ENCODE data around the gene GRK7.
"Not testable (repeated sequence)": the region's sequence is repeated elsewhere in the genome, so short reads cannot be mapped to it uniquely, and the experiment has no call there.

The GRK7 gene

GRCh38 chr3:141773676-141774075 lies 10.5 kb downstream of the GRK7 start:
- Mint-ChIP-seq H3K9me3 (no peaks in the 10 kb centered on the region), H3K36me3 (ENCODE audit: low read depth) (peaks cover 3% of the 10 kb centered on the region), H3K27me3 (ENCODE audit: low read depth) (no peaks in the 10 kb centered on the region), H3K27ac (no peak overlapping the region), H3K4me1 (ENCODE audit: low read depth) (peaks cover 5% of the 10 kb centered on the region), H3K4me3 (no peak overlapping the region)
- DNase-seq (ENCODE audit: low spot score): no peak

DNA sequence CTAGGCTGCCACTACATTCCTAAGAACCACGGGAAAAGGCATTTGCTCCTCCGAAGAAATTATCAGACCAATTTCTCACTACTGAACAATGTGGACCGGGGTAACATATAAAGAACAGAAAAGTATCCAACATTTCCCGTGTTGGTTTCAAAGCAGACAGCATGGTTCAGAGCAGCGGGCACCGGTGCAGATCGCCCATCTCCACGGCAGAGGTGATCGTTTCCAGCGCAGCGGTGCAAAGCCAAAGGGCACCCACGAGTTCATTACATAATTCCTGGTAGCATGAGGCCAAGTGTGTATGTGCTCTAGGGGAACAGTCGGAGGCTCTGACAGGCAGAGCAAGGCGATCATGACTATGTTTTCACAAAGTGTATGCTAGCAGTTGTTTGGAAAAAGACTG lies 13.2 kb downstream of the GRK7 start:
- Mint-ChIP-seq H3K9me3 (no peaks in the 10 kb centered on the region), H3K36me3 (ENCODE audit: low read depth) (no peaks in the 10 kb centered on the region)
- DNase-seq (ENCODE audit: low spot score): no peak

GRCh38 chr3:141776885-141777284 lies 13.7 kb downstream of the GRK7 start:
- Mint-ChIP-seq H3K27ac (no peak overlapping the region), H3K36me3 (ENCODE audit: low read depth) (no peaks in the 10 kb centered on the region), H3K9me3 (no peaks in the 10 kb centered on the region), H3K4me3 (no peak overlapping the region), H3K4me1 (ENCODE audit: low read depth) (no peaks in the 10 kb centered on the region), H3K27me3 (ENCODE audit: low read depth) (no peaks in the 10 kb centered on the region)
- no peak for DNase-seq (ENCODE audit: low spot score)

More for the DNA sequence above, 13.2 kb downstream of the GRK7 start:
- Mint-ChIP-seq H3K27ac (no peak overlapping the region), H3K4me3 (no peak overlapping the region), H3K4me1 (ENCODE audit: low read depth) (no peaks in the 10 kb centered on the region), H3K27me3 (ENCODE audit: low read depth) (no peaks in the 10 kb centered on the region)

DNA sequence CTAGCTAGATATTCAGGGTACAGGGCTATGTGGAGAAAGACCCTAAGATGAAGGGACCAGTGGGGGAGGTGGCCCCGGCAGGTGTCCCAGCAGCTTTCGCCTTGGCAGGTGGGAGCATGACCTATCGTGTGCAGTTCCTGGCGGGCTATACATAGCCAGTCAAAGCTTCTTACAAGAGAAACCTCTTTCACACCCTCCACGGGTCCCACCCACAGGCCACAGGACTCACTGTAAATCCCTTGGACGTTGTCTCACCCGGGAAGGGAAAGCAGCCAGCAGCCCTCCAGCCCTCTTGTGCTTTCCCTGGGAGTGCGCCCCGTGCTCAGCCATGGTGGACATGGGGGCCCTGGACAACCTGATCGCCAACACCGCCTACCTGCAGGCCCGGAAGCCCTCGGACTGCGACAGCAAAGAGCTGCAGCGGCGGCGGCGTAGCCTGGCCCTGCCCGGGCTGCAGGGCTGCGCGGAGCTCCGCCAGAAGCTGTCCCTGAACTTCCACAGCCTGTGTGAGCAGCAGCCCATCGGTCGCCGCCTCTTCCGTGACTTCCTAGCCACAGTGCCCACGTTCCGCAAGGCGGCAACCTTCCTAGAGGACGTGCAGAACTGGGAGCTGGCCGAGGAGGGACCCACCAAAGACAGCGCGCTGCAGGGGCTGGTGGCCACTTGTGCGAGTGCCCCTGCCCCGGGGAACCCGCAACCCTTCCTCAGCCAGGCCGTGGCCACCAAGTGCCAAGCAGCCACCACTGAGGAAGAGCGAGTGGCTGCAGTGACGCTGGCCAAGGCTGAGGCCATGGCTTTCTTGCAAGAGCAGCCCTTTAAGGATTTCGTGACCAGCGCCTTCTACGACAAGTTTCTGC lies 15.0 kb downstream of the GRK7 start:
- no peak overlapping the region for H3K27ac Mint-ChIP-seq
- H3K4me3 Mint-ChIP-seq: no peak overlapping the region
- H3K36me3 Mint-ChIP-seq (ENCODE audit: low read depth): no peaks in the 10 kb centered on the region
- no peak for DNase-seq (ENCODE audit: low spot score)
- H3K4me1 Mint-ChIP-seq (ENCODE audit: low read depth): peaks cover 4% of the 10 kb centered on the region
- H3K9me3 Mint-ChIP-seq: no peaks in the 10 kb centered on the region
- no peaks in the 10 kb centered on the region for H3K27me3 Mint-ChIP-seq (ENCODE audit: low read depth)

DNA sequence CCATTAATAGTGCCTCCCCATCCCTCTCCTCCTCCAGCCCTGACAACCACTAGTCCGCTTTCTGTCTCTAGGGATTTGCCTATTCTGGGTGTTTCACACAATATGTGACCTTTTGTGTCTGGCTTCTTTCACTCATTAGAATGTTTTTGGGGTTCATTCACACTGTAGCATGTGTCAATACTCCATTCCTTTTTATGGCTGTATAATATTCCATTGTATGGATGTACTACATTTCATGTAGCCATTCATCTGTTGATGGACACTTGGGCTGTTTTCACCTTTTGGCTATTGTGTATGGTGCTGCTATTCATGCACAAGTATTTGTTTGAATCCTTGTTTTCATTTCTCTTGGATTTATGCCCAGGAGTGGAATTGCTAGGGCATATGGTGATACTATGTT lies 16.5 kb downstream of the GRK7 start:
- Mint-ChIP-seq H3K4me1 (ENCODE audit: low read depth) (peaks cover 4% of the 10 kb centered on the region), H3K9me3 (no peaks in the 10 kb centered on the region), H3K27me3 (ENCODE audit: low read depth) (no peaks in the 10 kb centered on the region), H3K27ac (no peak overlapping the region), H3K36me3 (ENCODE audit: low read depth) (no peaks in the 10 kb centered on the region), H3K4me3 (no peak overlapping the region)
- no peak for DNase-seq (ENCODE audit: low spot score)

DNA sequence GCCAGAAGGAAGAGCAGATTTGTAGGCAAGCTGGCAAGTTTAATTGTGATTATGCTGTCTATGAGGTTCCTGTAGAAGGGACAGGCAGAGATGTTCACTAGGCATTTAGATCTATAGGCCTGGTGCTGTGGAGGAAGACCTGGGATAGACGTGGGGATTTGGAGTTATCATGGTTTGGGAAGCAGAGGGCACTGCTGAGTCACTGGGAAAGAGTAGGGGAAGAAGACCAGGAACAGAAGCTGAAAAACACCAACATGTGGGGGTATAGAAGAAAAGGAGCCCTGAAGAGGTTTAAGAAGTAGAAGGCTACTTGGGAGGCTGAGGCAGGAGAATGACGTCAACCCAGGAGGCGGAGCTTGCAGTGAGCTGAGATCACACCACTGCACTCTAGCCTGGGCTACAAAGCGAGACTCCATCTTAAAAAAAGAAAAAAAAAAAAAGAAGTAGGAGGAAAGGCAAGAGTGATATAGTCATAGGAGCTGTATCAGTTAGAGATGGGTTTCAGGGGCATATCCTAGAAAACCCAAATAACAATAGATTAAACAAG lies 19.3 kb downstream of the GRK7 start:
- Mint-ChIP-seq H3K27me3 (ENCODE audit: low read depth) (no peaks in the 10 kb centered on the region), H3K36me3 (ENCODE audit: low read depth) (no peaks in the 10 kb centered on the region), H3K4me3 (no peak overlapping the region), H3K9me3 (no peaks in the 10 kb centered on the region), H3K4me1 (ENCODE audit: low read depth) (peaks cover 4% of the 10 kb centered on the region), H3K27ac (no peak overlapping the region)
- no peak for DNase-seq (ENCODE audit: low spot score)

DNA sequence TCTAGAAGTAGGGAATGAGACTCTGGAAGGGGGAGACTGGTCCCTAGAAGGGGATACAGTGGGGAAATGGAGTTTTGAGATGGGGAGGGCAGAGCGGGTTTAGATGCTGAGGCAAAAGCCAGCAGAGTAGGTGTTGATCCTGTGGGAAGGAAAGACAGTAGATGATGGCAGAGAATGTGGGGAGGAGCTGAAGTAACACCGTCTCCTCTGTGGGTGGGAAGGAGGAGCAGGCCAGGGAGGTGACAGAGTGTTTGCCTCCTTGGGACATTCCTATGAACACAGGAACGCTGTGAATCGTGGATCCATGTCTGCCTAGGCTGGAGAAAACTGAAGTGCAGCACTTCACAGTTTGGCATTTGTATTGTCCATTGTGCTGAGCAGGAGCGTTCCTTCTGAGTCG lies 20.4 kb downstream of the GRK7 start:
- no peak for DNase-seq (ENCODE audit: low spot score)
- Mint-ChIP-seq H3K4me1 (ENCODE audit: low read depth) (peaks cover 4% of the 10 kb centered on the region), H3K27ac (no peak overlapping the region), H3K36me3 (ENCODE audit: low read depth) (no peaks in the 10 kb centered on the region), H3K27me3 (ENCODE audit: low read depth) (no peaks in the 10 kb centered on the region), H3K4me3 (no peak overlapping the region), H3K9me3 (no peaks in the 10 kb centered on the region)

DNA sequence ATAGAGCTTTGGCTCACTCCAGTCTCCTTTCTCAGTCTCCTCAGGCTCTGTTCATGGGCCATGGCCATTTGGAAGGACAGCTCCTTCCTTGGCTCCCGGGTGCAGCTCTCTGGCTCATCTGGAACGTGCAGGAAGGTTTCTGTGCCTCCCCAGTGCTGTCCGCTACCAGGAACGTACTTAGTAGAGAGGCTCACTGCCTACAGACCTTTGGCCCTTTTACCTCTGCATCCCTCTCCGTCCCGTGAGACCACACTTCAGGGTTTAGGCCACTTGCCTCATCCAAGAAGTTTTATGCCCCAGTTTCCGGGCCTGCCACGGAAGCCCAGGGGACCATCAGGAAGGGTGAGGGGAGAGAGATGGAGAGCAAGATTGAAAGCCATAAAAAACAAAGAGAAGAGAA lies 20.9 kb downstream of the GRK7 start:
- no peak overlapping the region for H3K27ac Mint-ChIP-seq
- no peaks in the 10 kb centered on the region for H3K27me3 Mint-ChIP-seq (ENCODE audit: low read depth)
- H3K9me3 Mint-ChIP-seq: no peaks in the 10 kb centered on the region
- H3K4me1 Mint-ChIP-seq (ENCODE audit: low read depth): peaks cover 4% of the 10 kb centered on the region
- H3K4me3 Mint-ChIP-seq: no peak overlapping the region
- no peaks in the 10 kb centered on the region for H3K36me3 Mint-ChIP-seq (ENCODE audit: low read depth)
- no peak for DNase-seq (ENCODE audit: low spot score)

- no peak overlapping the region for H3K4me3 Mint-ChIP-seq
- H3K27ac Mint-ChIP-seq: no peak overlapping the region
- peaks cover 4% of the 10 kb centered on the region for H3K4me1 Mint-ChIP-seq (ENCODE audit: low read depth)
- H3K27me3 Mint-ChIP-seq (ENCODE audit: low read depth): no peaks in the 10 kb centered on the region
- H3K36me3 Mint-ChIP-seq (ENCODE audit: low read depth): no peaks in the 10 kb centered on the region
- DNase-seq (ENCODE audit: low spot score): no peak
- no peaks in the 10 kb centered on the region for H3K9me3 Mint-ChIP-seq
These were observed 21.3 kb downstream of the GRK7 start for GRCh38 chr3:141784531-141784930.

- no peak for DNase-seq (ENCODE audit: low spot score)
- Mint-ChIP-seq H3K27ac (no peak overlapping the region), H3K4me1 (ENCODE audit: low read depth) (no peaks in the 10 kb centered on the region), H3K4me3 (no peak overlapping the region), H3K9me3 (no peaks in the 10 kb centered on the region), H3K27me3 (ENCODE audit: low read depth) (no peaks in the 10 kb centered on the region), H3K36me3 (ENCODE audit: low read depth) (no peaks in the 10 kb centered on the region)
These were observed 24.9 kb downstream of the GRK7 start for GRCh38 chr3:141788149-141788548.

DNA sequence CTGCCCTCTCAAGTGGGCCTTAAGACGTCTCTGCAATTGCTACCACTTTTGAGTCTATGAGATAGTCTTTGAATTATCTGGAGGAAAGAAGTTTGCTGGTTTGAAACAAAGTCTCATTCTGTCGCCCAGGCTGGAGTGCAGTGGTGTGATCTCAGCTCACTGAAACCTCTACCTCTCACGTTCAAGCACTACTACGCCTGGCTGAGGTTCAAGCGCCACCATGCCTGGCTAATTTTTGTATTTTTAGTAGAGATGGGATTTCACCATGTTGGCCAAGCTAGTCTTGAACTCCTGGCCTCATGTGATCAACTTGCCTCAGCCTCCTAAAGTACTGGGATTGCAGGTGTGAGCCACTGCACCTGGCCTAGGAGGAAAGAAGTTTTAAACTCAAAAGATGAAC lies 25.5 kb downstream of the GRK7 start:
- not testable (repeated sequence) for H3K9me3 Mint-ChIP-seq; H3K27ac Mint-ChIP-seq; DNase-seq (ENCODE audit: low spot score); H3K27me3 Mint-ChIP-seq (ENCODE audit: low read depth); H3K4me1 Mint-ChIP-seq (ENCODE audit: low read depth); H3K36me3 Mint-ChIP-seq (ENCODE audit: low read depth); H3K4me3 Mint-ChIP-seq

- DNase-seq (ENCODE audit: low spot score): no peak
- Mint-ChIP-seq H3K9me3 (no peaks in the 10 kb centered on the region), H3K27ac (no peak overlapping the region), H3K36me3 (ENCODE audit: low read depth) (no peaks in the 10 kb centered on the region), H3K4me1 (ENCODE audit: low read depth) (peaks cover 4% of the 10 kb centered on the region), H3K4me3 (no peak overlapping the region), H3K27me3 (ENCODE audit: low read depth) (no peaks in the 10 kb centered on the region)
These were observed 26.1 kb downstream of the GRK7 start for GRCh38 chr3:141789281-141789680.

- no peak overlapping the region for H3K4me3 Mint-ChIP-seq
These were observed 27.0 kb downstream of the GRK7 start for GRCh38 chr3:141790171-141790570.

DNA sequence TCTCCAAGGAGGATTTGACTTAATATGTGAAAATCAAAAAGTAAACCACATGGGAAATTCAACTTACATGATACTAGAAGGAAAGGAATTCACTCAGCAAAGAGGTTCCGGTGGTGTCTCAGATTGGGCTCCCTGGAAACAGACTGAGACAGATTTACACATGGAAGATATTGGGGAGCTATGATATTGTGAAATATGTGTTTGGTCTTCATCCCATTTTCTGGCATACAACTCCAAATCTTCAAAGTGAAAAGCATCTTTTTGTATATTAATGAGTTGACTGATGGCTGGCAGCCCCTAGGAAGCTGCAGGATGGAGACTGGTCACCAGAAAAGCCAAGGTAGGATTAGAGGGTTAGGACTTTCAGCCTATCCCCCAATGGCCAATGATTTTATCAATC lies 29.3 kb downstream of the GRK7 start:
- Mint-ChIP-seq H3K4me1 (ENCODE audit: low read depth) (peaks cover 32% of the 10 kb centered on the region), H3K36me3 (ENCODE audit: low read depth) (no peaks in the 10 kb centered on the region), H3K4me3 (no peak overlapping the region), H3K27me3 (ENCODE audit: low read depth) (no peaks in the 10 kb centered on the region), H3K9me3 (no peaks in the 10 kb centered on the region), H3K27ac (no peak overlapping the region)
- DNase-seq (ENCODE audit: low spot score): no peak

More at GRCh38 chr3:141790171-141790570, 27.0 kb downstream of the GRK7 start:
- H3K27me3 Mint-ChIP-seq (ENCODE audit: low read depth): no peaks in the 10 kb centered on the region
- no peaks in the 10 kb centered on the region for H3K9me3 Mint-ChIP-seq
- H3K4me1 Mint-ChIP-seq (ENCODE audit: low read depth): peaks cover 11% of the 10 kb centered on the region
- H3K27ac Mint-ChIP-seq: no peak overlapping the region
- no peak for DNase-seq (ENCODE audit: low spot score)
- no peaks in the 10 kb centered on the region for H3K36me3 Mint-ChIP-seq (ENCODE audit: low read depth)
